Stimulated activated CD4-positive, alpha-beta T cell treated with anti-CD3 and anti-CD28 coated beads, TNF-alpha, amount 100 ng/mL, for 1 hour (primary cell): Measurements from ENCODE around the gene FBXO10.

ENCODE experiments used
- DNase-seq, 3 donors: peaks; one replicate each; pipeline ENCODE4 v3.0.0-alpha.2; 2020; ENCODE audit warnings: low read depth in 3 of 3, low spot score in 1 of 3

The FBXO10 gene

GRCh38 chr9:37596504-37596903, 20.3 kb upstream of the FBXO10 start:
- no peak for DNase-seq

GRCh38 chr9:37593883-37594448, 17.8 kb upstream of the FBXO10 start:
- DNase-seq: no peak

GRCh38 chr9:37592108-37592951, 16.1 kb upstream of the FBXO10 start, which contains the start of gene TOMM5:
Gene TOMM5 (minus strand): TSS chr9:37592597. CDS start chr9:37592532, 65 bp downstream.
- peak; percentile 71 to 81 (median 76) for DNase-seq

GRCh38 chr9:37587521-37587920, 11.3 kb upstream of the FBXO10 start:
- no peak for DNase-seq

GRCh38 chr9:37583522-37584121, 7.4 kb upstream of the FBXO10 start:
- no peak for DNase-seq

- no peak for DNase-seq
Observed at GRCh38 chr9:37582548-37583157, 6.5 kb upstream of the FBXO10 start.

GRCh38 chr9:37575511-37575914, 667 bp downstream of the FBXO10 start:
- DNase-seq: no peak

- DNase-seq: no peak
Observed at GRCh38 chr9:37575001-37575400, 1.2 kb downstream of the FBXO10 start.

GRCh38 chr9:37574241-37574721, 1.9 kb downstream of the FBXO10 start:
- no peak for DNase-seq

- no peak for DNase-seq
Observed at GRCh38 chr9:37571282-37571681, 4.9 kb downstream of the FBXO10 start.

GRCh38 chr9:37566716-37567115, 9.5 kb downstream of the FBXO10 start:
- no peak for DNase-seq

GRCh38 chr9:37565661-37566618, 10.2 kb downstream of the FBXO10 start:
- no peak for DNase-seq

- no peak for DNase-seq
Observed at GRCh38 chr9:37564916-37565315, 11.3 kb downstream of the FBXO10 start.

- DNase-seq: no peak
Observed at GRCh38 chr9:37563806-37564513, 12.2 kb downstream of the FBXO10 start.

- no peak for DNase-seq
Observed at GRCh38 chr9:37562826-37563225, 13.4 kb downstream of the FBXO10 start.

GRCh38 chr9:37561682-37562081, 14.5 kb downstream of the FBXO10 start:
- DNase-seq: no peak

- DNase-seq: no peak
Observed at GRCh38 chr9:37559855-37560592, 16.2 kb downstream of the FBXO10 start.

- no peak for DNase-seq
Observed at GRCh38 chr9:37559125-37559524, 17.1 kb downstream of the FBXO10 start.

GRCh38 chr9:37555786-37556185, 20.4 kb downstream of the FBXO10 start:
- DNase-seq: no peak
